Right lobe of liver (tissue), 4 donors: ENCODE data around the gene UFD1.

ENCODE experiments used
- POLR2A ChIP-seq: fragments of 450-650 bp; IDR thresholded peaks from one replicate; pipeline ENCODE4 v1.6.1; 2017; ENCODE audit warnings: antibody characterized with exemption, mild to moderate bottlenecking
- TF ChIP-seq, protein P1 (sequence below), 4 donors: fragments of 200-600 bp in 3 of 4; fragments of 450-650 bp in 1 of 4; IDR thresholded peaks; one replicate each; pipeline versions ENCODE4 v1.5.1 to v1.8.0; 2016 to 2022; ENCODE audit warnings: antibody characterized with exemption in 4 of 4, mild to moderate bottlenecking in 2 of 4
- donor health status: DM: no; HTN: no; CAD: no.
- donor health status: DM: no; HTN: no; CAD: no.
- donor health status: DM: no; HTN: yes; CAD: no.

DNA sequence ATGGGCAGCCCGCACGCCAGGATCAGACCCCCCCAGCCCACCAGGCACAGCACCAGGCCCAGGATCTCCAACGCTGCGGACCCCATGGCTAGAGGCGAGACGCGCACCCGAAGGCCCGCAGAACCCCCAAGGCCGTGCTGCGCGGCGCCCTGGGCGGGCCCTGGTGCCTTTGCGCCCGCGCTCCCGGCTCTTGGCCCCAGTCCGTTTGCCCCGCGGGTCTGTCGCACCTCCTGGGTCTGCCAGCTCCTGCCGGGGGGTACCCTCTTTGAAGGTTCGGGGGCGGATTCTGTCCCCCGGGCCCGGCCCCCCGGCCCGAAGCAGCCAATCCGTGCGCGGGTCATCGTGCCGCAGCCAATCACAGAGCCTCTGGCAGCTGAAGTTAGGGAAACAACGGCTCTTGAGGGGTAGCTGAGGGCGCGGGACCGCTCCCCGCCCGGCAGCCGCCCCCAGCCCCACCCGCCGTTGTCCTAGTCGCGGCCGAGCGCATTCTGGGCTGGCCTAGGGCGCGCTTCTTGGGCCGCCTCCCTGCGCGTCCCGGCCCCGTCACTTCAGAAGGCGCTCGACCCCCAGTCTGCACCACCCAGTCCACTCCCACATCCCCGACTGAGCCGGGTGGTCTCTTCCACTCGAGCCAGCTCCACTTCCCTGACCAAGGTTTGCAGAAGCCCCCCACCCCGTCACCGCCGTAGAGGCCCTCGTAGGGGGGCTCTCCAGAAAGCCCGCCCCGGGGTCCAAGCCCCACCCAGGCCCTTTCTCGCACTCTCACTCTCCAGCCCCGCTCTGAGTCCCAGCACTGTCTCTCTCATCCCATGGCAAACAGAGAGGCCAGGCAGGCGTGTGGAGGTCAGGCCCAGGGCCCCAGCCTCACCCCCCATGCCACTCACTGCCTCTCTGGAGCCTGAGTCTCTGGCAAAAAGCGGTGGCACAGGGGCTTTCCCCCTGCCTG, 45.5 kb upstream of the UFD1 start, which contains the start of gene CLDN5:
- TF ChIP-seq, protein P1, sequence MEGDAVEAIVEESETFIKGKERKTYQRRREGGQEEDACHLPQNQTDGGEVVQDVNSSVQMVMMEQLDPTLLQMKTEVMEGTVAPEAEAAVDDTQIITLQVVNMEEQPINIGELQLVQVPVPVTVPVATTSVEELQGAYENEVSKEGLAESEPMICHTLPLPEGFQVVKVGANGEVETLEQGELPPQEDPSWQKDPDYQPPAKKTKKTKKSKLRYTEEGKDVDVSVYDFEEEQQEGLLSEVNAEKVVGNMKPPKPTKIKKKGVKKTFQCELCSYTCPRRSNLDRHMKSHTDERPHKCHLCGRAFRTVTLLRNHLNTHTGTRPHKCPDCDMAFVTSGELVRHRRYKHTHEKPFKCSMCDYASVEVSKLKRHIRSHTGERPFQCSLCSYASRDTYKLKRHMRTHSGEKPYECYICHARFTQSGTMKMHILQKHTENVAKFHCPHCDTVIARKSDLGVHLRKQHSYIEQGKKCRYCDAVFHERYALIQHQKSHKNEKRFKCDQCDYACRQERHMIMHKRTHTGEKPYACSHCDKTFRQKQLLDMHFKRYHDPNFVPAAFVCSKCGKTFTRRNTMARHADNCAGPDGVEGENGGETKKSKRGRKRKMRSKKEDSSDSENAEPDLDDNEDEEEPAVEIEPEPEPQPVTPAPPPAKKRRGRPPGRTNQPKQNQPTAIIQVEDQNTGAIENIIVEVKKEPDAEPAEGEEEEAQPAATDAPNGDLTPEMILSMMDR (IDR thresholded peaks at IDR 0.05): no peak
- peak; percentile 35 for TF ChIP-seq POLR2A
